ENCODE measurements around the gene NRXN3. TPM values are rescaled to one million over a fixed set of nuclear protein-coding genes. Genes with fewer than 3 reads are reported as not detected.

Gene NRXN3
- polyA plus RNA-seq, 1 donor from 2014 or later: not detected

GRCh38 chr14:79586416-79586815 is 1416.2 kb downstream of the NRXN3 start:
- Mint-ChIP-seq H3K4me1 (no peaks in the 10 kb centered on the region), H3K27ac (no peak overlapping the region), H3K9me3 (peaks cover 0 to 14% (median 3%) of the 10 kb centered on the region in 3 donors), H3K27me3 (no peaks in the 10 kb centered on the region), H3K4me3 (no peak overlapping the region), H3K36me3 (no peaks in the 10 kb centered on the region)

GRCh38 chr14:79586989-79587598 is 1416.9 kb downstream of the NRXN3 start:
- Mint-ChIP-seq H3K27me3 (no peaks in the 10 kb centered on the region), H3K4me1 (no peaks in the 10 kb centered on the region), H3K4me3 (no peak overlapping the region), H3K9me3 (peaks cover 0 to 14% (median 3%) of the 10 kb centered on the region in 3 donors), H3K27ac (no peak overlapping the region), H3K36me3 (no peaks in the 10 kb centered on the region)

- no peaks in the 10 kb centered on the region for H3K27me3 Mint-ChIP-seq
- H3K27ac Mint-ChIP-seq: no peak overlapping the region
Measured at GRCh38 chr14:79587875-79588274, 1417.7 kb downstream of the NRXN3 start.

GRCh38 chr14:79588398-79588797 is 1418.2 kb downstream of the NRXN3 start:
- Mint-ChIP-seq H3K4me1 (no peaks in the 10 kb centered on the region), H3K4me3 (no peak overlapping the region), H3K27ac (no peak overlapping the region), H3K9me3 (peaks cover 0 to 14% (median 3%) of the 10 kb centered on the region in 3 donors), H3K27me3 (no peaks in the 10 kb centered on the region), H3K36me3 (no peaks in the 10 kb centered on the region)

More at GRCh38 chr14:79587875-79588274, 1417.7 kb downstream of the NRXN3 start:
- no peak overlapping the region for H3K4me3 Mint-ChIP-seq
- H3K4me1 Mint-ChIP-seq: no peaks in the 10 kb centered on the region
- H3K36me3 Mint-ChIP-seq: no peaks in the 10 kb centered on the region
- peaks cover 0 to 14% (median 3%) of the 10 kb centered on the region in 3 donors for H3K9me3 Mint-ChIP-seq

GRCh38 chr14:79596551-79596950 is 1426.4 kb downstream of the NRXN3 start:
- H3K36me3 Mint-ChIP-seq: no peaks in the 10 kb centered on the region
- H3K27me3 Mint-ChIP-seq: no peaks in the 10 kb centered on the region
- H3K27ac Mint-ChIP-seq: no peak overlapping the region
- H3K4me1 Mint-ChIP-seq: no peaks in the 10 kb centered on the region
- H3K4me3 Mint-ChIP-seq: no peak overlapping the region
- peaks cover 0 to 4% (median 3%) of the 10 kb centered on the region in 3 donors for H3K9me3 Mint-ChIP-seq

- Mint-ChIP-seq H3K36me3 (no peaks in the 10 kb centered on the region), H3K4me3 (no peak overlapping the region), H3K4me1 (no peaks in the 10 kb centered on the region), H3K27me3 (no peaks in the 10 kb centered on the region), H3K9me3 (peaks cover 0 to 4% (median 3%) of the 10 kb centered on the region in 3 donors), H3K27ac (no peak overlapping the region)
Measured at GRCh38 chr14:79597566-79597965, 1427.4 kb downstream of the NRXN3 start.

- Mint-ChIP-seq H3K36me3 (no peaks in the 10 kb centered on the region), H3K27ac (no peak overlapping the region), H3K27me3 (no peaks in the 10 kb centered on the region), H3K9me3 (peaks cover 0 to 4% (median 3%) of the 10 kb centered on the region in 3 donors), H3K4me1 (no peaks in the 10 kb centered on the region), H3K4me3 (no peak overlapping the region)
Measured at GRCh38 chr14:79598339-79598738, 1428.2 kb downstream of the NRXN3 start.

- H3K27ac Mint-ChIP-seq: no peak overlapping the region
- no peak overlapping the region for H3K4me3 Mint-ChIP-seq
- peaks cover 0 to 4% (median 3%) of the 10 kb centered on the region in 3 donors for H3K9me3 Mint-ChIP-seq
- H3K27me3 Mint-ChIP-seq: no peaks in the 10 kb centered on the region
- no peaks in the 10 kb centered on the region for H3K36me3 Mint-ChIP-seq
- H3K4me1 Mint-ChIP-seq: no peaks in the 10 kb centered on the region
Measured at GRCh38 chr14:79599239-79599638, 1429.1 kb downstream of the NRXN3 start.

GRCh38 chr14:79600406-79600805 is 1430.2 kb downstream of the NRXN3 start:
- H3K36me3 Mint-ChIP-seq: no peaks in the 10 kb centered on the region
- no peaks in the 10 kb centered on the region for H3K4me1 Mint-ChIP-seq
- no peaks in the 10 kb centered on the region for H3K27me3 Mint-ChIP-seq
- H3K9me3 Mint-ChIP-seq: peaks cover 0 to 4% (median 3%) of the 10 kb centered on the region in 3 donors
- no peak overlapping the region for H3K27ac Mint-ChIP-seq
- H3K4me3 Mint-ChIP-seq: no peak overlapping the region

GRCh38 chr14:79601579-79601978 is 1431.4 kb downstream of the NRXN3 start:
- no peaks in the 10 kb centered on the region for H3K4me1 Mint-ChIP-seq
- H3K36me3 Mint-ChIP-seq: no peaks in the 10 kb centered on the region
- no peak overlapping the region for H3K27ac Mint-ChIP-seq
- H3K4me3 Mint-ChIP-seq: no peak overlapping the region
- H3K9me3 Mint-ChIP-seq: peaks cover 0 to 3% (median 3%) of the 10 kb centered on the region in 3 donors
- H3K27me3 Mint-ChIP-seq: no peaks in the 10 kb centered on the region

GRCh38 chr14:79602045-79602444 is 1431.9 kb downstream of the NRXN3 start:
- H3K27ac Mint-ChIP-seq: no peak overlapping the region
- H3K9me3 Mint-ChIP-seq: peaks cover 0 to 3% (median 2%) of the 10 kb centered on the region in 3 donors
- no peaks in the 10 kb centered on the region for H3K36me3 Mint-ChIP-seq
- H3K4me1 Mint-ChIP-seq: no peaks in the 10 kb centered on the region
- H3K4me3 Mint-ChIP-seq: no peak overlapping the region
- no peaks in the 10 kb centered on the region for H3K27me3 Mint-ChIP-seq

- Mint-ChIP-seq H3K27ac (no peak overlapping the region), H3K27me3 (no peaks in the 10 kb centered on the region), H3K36me3 (no peaks in the 10 kb centered on the region), H3K9me3 (peaks cover 0 to 2% (median 2%) of the 10 kb centered on the region in 3 donors), H3K4me3 (no peak overlapping the region), H3K4me1 (no peaks in the 10 kb centered on the region)
Measured at GRCh38 chr14:79602742-79603141, 1432.6 kb downstream of the NRXN3 start.

- Mint-ChIP-seq H3K4me1 (no peaks in the 10 kb centered on the region), H3K4me3 (no peak overlapping the region), H3K36me3 (no peaks in the 10 kb centered on the region)
Measured at GRCh38 chr14:79605849-79606248, 1435.7 kb downstream of the NRXN3 start.

GRCh38 chr14:79608446-79608845 is 1438.3 kb downstream of the NRXN3 start:
- no peaks in the 10 kb centered on the region for H3K36me3 Mint-ChIP-seq
- H3K4me3 Mint-ChIP-seq: no peak overlapping the region
- H3K27me3 Mint-ChIP-seq: no peaks in the 10 kb centered on the region
- H3K4me1 Mint-ChIP-seq: no peaks in the 10 kb centered on the region
- peaks cover 0 to 2% (median 0%) of the 10 kb centered on the region in 3 donors for H3K9me3 Mint-ChIP-seq
- no peak overlapping the region for H3K27ac Mint-ChIP-seq

More at GRCh38 chr14:79605849-79606248, 1435.7 kb downstream of the NRXN3 start:
- H3K27ac Mint-ChIP-seq: no peak overlapping the region
- no peaks in the 10 kb centered on the region for H3K27me3 Mint-ChIP-seq
- H3K9me3 Mint-ChIP-seq: no peaks in the 10 kb centered on the region

GRCh38 chr14:79613625-79614024 is 1443.5 kb downstream of the NRXN3 start:
- Mint-ChIP-seq H3K36me3 (no peaks in the 10 kb centered on the region), H3K27ac (no peak overlapping the region), H3K4me3 (no peak overlapping the region), H3K4me1 (no peaks in the 10 kb centered on the region), H3K9me3 (peaks cover 0 to 8% (median 2%) of the 10 kb centered on the region in 3 donors), H3K27me3 (no peaks in the 10 kb centered on the region)

- Mint-ChIP-seq H3K36me3 (no peaks in the 10 kb centered on the region), H3K4me1 (no peaks in the 10 kb centered on the region), H3K9me3 (peaks cover 0 to 8% (median 2%) of the 10 kb centered on the region in 3 donors), H3K27ac (no peak overlapping the region), H3K4me3 (no peak overlapping the region), H3K27me3 (no peaks in the 10 kb centered on the region)
Measured at GRCh38 chr14:79614448-79614847, 1444.3 kb downstream of the NRXN3 start.
